Activated T-cell treated with anti-CD3 and anti-CD28 coated beads, Interleukin-2, amount 50 U/mL, for 72 hours (primary cell): Measurements from ENCODE around the gene MACC1. TPM values are rescaled to one million over a fixed set of nuclear protein-coding genes. Genes with fewer than 3 reads are reported as not detected.
A peak's percentile ranks its signal among the peaks of the same experiment; 100 is the strongest.

Experiments used
- ATAC-seq, 2 donors: fragments of 150-1000 bp; cut with Tn5 transposase; replicated peaks in 1 of 2; 2 replicates each; pipeline ENCODE4 v1.10.0; 2021; ENCODE audit warnings: moderate library complexity in 2 of 2, mild to moderate bottlenecking in 1 of 2
- DNase-seq, 2 donors: peaks; one replicate each; pipeline ENCODE4 v3.0.0; 2021 to 2022; ENCODE audit warnings: mixed read lengths in 1 of 2
- H3K27ac Mint-ChIP-seq: one replicate; pipeline ENCODE4 v1.8.0; 2022; ENCODE audit warnings: mild to moderate bottlenecking, moderate library complexity, mixed read lengths
- H3K27me3 Mint-ChIP-seq: one replicate; pipeline ENCODE4 v1.8.0; 2022; ENCODE audit warnings: low read depth, mixed read lengths
- H3K36me3 Mint-ChIP-seq, 2 donors: one replicate each; pipeline ENCODE4 v1.8.0; 2022; ENCODE audit warnings: mixed read lengths in 2 of 2, mild to moderate bottlenecking in 1 of 2; ENCODE audit not compliant: insufficient read depth in 2 of 2
- H3K4me1 Mint-ChIP-seq: one replicate; pipeline ENCODE4 v1.8.0; 2022; ENCODE audit warnings: low read depth, mixed read lengths
- H3K4me3 Mint-ChIP-seq, 2 donors: one replicate each; pipeline ENCODE4 v1.8.0; 2022; ENCODE audit warnings: mild to moderate bottlenecking in 2 of 2, mixed read lengths in 2 of 2, moderate library complexity in 2 of 2
- H3K9me3 Mint-ChIP-seq, 2 donors: one replicate each; pipeline ENCODE4 v1.8.0; 2022; ENCODE audit warnings: mixed read lengths in 2 of 2
- total RNA-seq, 2 donors: library from RNA; stranded (reverse); gene quantifications; one replicate each; pipeline ENCODE4 v1.2.3, GENCODE V29; 2022

MACC1 gene
- total RNA-seq, 2 donors from 2014 or later, result 0.12 to 0.22 TPM

GRCh38 chr7:20225384-20225783, 8.2 kb upstream of the MACC1 start:
- Mint-ChIP-seq H3K36me3 (no peaks in the 10 kb centered on the region), H3K4me1 (peaks cover 6% of the 10 kb centered on the region), H3K4me3 (no peak overlapping the region), H3K27ac (no peak overlapping the region), H3K9me3 (no peaks in the 10 kb centered on the region), H3K27me3 (peaks cover 28% of the 10 kb centered on the region)
- ATAC-seq, result no peak
- no peak for DNase-seq

- DNase-seq, result no peak
- H3K27me3 Mint-ChIP-seq, result peaks cover 35% of the 10 kb centered on the region
- H3K36me3 Mint-ChIP-seq, result no peaks in the 10 kb centered on the region
- no peak overlapping the region for H3K4me3 Mint-ChIP-seq
- no peak for ATAC-seq
- peaks cover 10% of the 10 kb centered on the region for H3K4me1 Mint-ChIP-seq
- H3K9me3 Mint-ChIP-seq, result peaks cover 0 to 2% of the 10 kb centered on the region in 2 donors
- no peak overlapping the region for H3K27ac Mint-ChIP-seq
Observed at GRCh38 chr7:20224025-20224424, 6.8 kb upstream of the MACC1 start.

- peaks cover 17% of the 10 kb centered on the region for H3K4me1 Mint-ChIP-seq
- H3K36me3 Mint-ChIP-seq, result no peaks in the 10 kb centered on the region
- peaks cover 42% of the 10 kb centered on the region for H3K27me3 Mint-ChIP-seq
- DNase-seq (no peak), ATAC-seq (no peak)
- no peak overlapping the region for H3K4me3 Mint-ChIP-seq
- no peak overlapping the region for H3K27ac Mint-ChIP-seq
- peaks cover 0 to 2% of the 10 kb centered on the region in 2 donors for H3K9me3 Mint-ChIP-seq
Observed at GRCh38 chr7:20223356-20223755, 6.2 kb upstream of the MACC1 start.

GRCh38 chr7:20222219-20222828, 5.1 kb upstream of the MACC1 start:
- Mint-ChIP-seq H3K36me3 (no peaks in the 10 kb centered on the region), H3K27me3 (peaks cover 43% of the 10 kb centered on the region), H3K9me3 (peaks cover 0 to 2% of the 10 kb centered on the region in 2 donors), H3K4me1 (peaks cover 17% of the 10 kb centered on the region), H3K27ac (no peak overlapping the region), H3K4me3 (no peak overlapping the region)
- DNase-seq (no peak), ATAC-seq (no peak)

- H3K9me3 Mint-ChIP-seq, result peaks cover 0 to 2% of the 10 kb centered on the region in 2 donors
- DNase-seq (no peak), ATAC-seq (peak; percentile 53 to 58)
- peaks cover 37% of the 10 kb centered on the region for H3K27me3 Mint-ChIP-seq
- H3K36me3 Mint-ChIP-seq, result no peaks in the 10 kb centered on the region
- H3K4me1 Mint-ChIP-seq, result peaks cover 17% of the 10 kb centered on the region
- no peak overlapping the region for H3K4me3 Mint-ChIP-seq
- H3K27ac Mint-ChIP-seq, result no peak overlapping the region
Observed at GRCh38 chr7:20220921-20221547, 3.9 kb upstream of the MACC1 start.

GRCh38 chr7:20220293-20220761, 3.1 kb upstream of the MACC1 start:
- no peak for ATAC-seq
- DNase-seq, result no peak
- Mint-ChIP-seq H3K27me3 (peaks cover 30% of the 10 kb centered on the region), H3K4me3 (no peak overlapping the region), H3K9me3 (peaks cover 0 to 2% of the 10 kb centered on the region in 2 donors), H3K4me1 (peaks cover 17% of the 10 kb centered on the region), H3K36me3 (no peaks in the 10 kb centered on the region), H3K27ac (no peak overlapping the region)

GRCh38 chr7:20219446-20220292, 2.5 kb upstream of the MACC1 start:
- Mint-ChIP-seq H3K36me3 (no peaks in the 10 kb centered on the region), H3K27ac (no peak overlapping the region), H3K9me3 (peaks cover 0 to 2% of the 10 kb centered on the region in 2 donors), H3K27me3 (peaks cover 23% of the 10 kb centered on the region), H3K4me3 (no peak overlapping the region), H3K4me1 (peaks cover 17% of the 10 kb centered on the region)
- ATAC-seq, result peak; percentile 26 to 43
- no peak for DNase-seq

DNA sequence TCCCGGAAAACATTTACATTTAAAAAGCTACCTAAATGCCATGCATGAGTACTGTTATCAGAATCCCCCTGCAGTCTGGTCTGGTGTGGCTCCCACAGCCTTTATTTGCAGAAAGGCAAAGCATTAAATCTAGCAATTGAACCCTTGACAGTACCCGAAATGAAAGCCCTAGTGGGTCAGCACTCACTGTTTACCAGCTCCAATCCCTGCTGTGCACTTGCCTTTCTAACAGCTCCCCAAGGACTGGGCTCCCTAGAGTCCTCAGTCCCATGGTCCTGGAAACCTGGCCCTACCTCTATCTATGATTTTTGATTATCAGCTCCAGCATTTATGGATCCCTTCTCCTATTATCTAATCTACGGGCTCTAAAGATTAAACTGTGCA, 1.9 kb upstream of the MACC1 start:
- DNase-seq (no peak), ATAC-seq (no peak)
- H3K27ac Mint-ChIP-seq, result no peak overlapping the region

DNA sequence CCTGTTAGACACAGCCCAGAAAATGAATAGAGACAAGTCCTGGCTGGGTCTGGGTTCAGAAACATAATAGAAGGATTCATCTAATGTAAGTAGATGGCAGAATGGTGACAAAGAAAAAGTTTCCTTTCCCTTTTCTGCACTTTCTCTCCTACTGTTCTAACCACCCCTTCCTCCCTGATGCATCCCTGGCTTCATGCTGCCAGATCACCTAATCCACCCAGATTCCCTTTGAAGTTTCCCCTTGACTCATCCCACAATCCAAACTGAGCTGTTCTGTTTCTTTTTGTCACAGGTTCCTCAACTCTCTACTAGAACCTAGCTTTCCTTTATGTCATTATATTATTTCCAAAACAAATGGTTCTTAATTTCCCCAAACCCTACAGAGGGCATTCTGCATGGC, 1.1 kb upstream of the MACC1 start:
- DNase-seq, result no peak
- H3K36me3 Mint-ChIP-seq, result no peaks in the 10 kb centered on the region
- no peak overlapping the region for H3K27ac Mint-ChIP-seq
- H3K4me1 Mint-ChIP-seq, result peaks cover 17% of the 10 kb centered on the region
- H3K27me3 Mint-ChIP-seq, result peaks cover 15% of the 10 kb centered on the region
- peaks cover 0 to 2% of the 10 kb centered on the region in 2 donors for H3K9me3 Mint-ChIP-seq
- H3K4me3 Mint-ChIP-seq, result no peak overlapping the region
- ATAC-seq, result no peak

More for the DNA sequence above, 1.9 kb upstream of the MACC1 start:
- H3K27me3 Mint-ChIP-seq, result peaks cover 19% of the 10 kb centered on the region
- peaks cover 0 to 2% of the 10 kb centered on the region in 2 donors for H3K9me3 Mint-ChIP-seq
- H3K4me3 Mint-ChIP-seq, result no peak overlapping the region
- peaks cover 17% of the 10 kb centered on the region for H3K4me1 Mint-ChIP-seq
- H3K36me3 Mint-ChIP-seq, result no peaks in the 10 kb centered on the region

DNA sequence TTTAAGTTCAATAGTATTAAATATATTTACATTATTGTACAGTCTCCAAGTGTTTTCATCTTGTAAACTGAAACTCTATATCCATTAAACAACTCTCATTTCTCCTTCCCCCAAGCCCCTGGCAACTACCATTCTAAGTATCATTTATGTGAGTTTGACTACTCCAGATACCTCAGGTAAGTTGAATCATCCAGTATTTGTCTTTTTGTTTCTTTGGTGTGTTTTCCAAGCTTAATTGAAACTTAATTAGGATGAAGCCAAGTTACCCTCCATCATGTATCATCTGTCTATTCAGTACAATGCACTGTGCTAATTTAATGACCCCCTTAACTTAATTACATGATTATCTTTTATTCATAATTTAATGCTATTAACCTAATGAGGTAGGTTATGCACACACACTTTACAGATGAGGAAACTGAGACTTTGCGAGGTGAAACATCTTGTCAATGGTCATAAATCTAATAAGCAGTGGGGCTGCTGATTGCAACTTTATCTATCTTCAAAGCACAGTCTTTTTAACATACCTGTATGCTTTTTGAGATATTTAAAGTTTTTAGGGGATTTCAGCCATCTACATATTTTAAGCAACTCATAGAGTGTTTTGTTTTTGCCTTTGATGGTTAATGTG, 663 bp downstream of the MACC1 start:
- H3K36me3 Mint-ChIP-seq, result no peaks in the 10 kb centered on the region
- no peak overlapping the region for H3K27ac Mint-ChIP-seq
- H3K4me1 Mint-ChIP-seq, result peaks cover 17% of the 10 kb centered on the region
- no peak overlapping the region for H3K4me3 Mint-ChIP-seq
- peaks cover 0 to 2% of the 10 kb centered on the region in 2 donors for H3K9me3 Mint-ChIP-seq
- ATAC-seq (no peak), DNase-seq (no peak)
- H3K27me3 Mint-ChIP-seq, result peaks cover 15% of the 10 kb centered on the region

GRCh38 chr7:20214921-20215669, 2.1 kb downstream of the MACC1 start:
- Mint-ChIP-seq H3K4me3 (no peak overlapping the region), H3K27ac (no peak overlapping the region), H3K36me3 (no peaks in the 10 kb centered on the region), H3K4me1 (peaks cover 9% of the 10 kb centered on the region), H3K27me3 (peaks cover 15% of the 10 kb centered on the region), H3K9me3 (peaks cover 1 to 6% of the 10 kb centered on the region in 2 donors)
- ATAC-seq, result no peak
- DNase-seq, result no peak

- H3K36me3 Mint-ChIP-seq, result peaks cover 0 to 2% of the 10 kb centered on the region in 2 donors
- DNase-seq, result no peak
- H3K27ac Mint-ChIP-seq, result no peak overlapping the region
- peaks cover 1 to 6% of the 10 kb centered on the region in 2 donors for H3K9me3 Mint-ChIP-seq
- ATAC-seq, result no peak
- peaks cover 9% of the 10 kb centered on the region for H3K27me3 Mint-ChIP-seq
- peaks cover 8% of the 10 kb centered on the region for H3K4me1 Mint-ChIP-seq
- no peak overlapping the region for H3K4me3 Mint-ChIP-seq
Observed at GRCh38 chr7:20214132-20214531, 3.1 kb downstream of the MACC1 start.
